ENCODE measurements around the gene PLPP4. TPM values are rescaled to one million over a fixed set of nuclear protein-coding genes. Genes with fewer than 3 reads are reported as not detected.

The PLPP4 gene
- total RNA-seq, 1 donor from 2014 or later: not detected

DNA sequence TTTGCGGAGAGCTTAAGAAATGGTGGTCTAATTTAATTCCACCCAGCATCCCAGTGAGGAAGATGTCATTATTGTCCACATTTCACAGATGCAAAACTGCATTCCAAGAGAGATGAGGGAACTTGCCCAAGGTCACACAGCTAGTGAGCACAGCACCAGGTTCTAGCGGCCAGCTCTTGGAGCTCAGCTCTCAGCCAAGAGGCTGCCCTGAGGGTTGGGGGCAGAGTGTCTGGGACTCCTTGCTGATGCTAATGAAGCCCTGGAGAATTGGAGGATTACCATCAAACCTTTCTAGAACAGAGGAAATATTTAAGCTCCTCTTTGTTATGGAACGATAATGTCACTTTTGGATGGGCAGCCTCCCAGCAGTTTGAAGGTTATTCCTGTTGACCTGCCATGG is 48.0 kb downstream of the PLPP4 start:
- no peak overlapping the region for H3K4me3 ChIP-seq
- DNase-seq (no peak), ATAC-seq (no peak)
- intact Hi-C loops (cut with DNase I): no loop called here
- no peaks in the 10 kb centered on the region for H3K36me3 ChIP-seq
- TF ChIP-seq, protein P1, sequence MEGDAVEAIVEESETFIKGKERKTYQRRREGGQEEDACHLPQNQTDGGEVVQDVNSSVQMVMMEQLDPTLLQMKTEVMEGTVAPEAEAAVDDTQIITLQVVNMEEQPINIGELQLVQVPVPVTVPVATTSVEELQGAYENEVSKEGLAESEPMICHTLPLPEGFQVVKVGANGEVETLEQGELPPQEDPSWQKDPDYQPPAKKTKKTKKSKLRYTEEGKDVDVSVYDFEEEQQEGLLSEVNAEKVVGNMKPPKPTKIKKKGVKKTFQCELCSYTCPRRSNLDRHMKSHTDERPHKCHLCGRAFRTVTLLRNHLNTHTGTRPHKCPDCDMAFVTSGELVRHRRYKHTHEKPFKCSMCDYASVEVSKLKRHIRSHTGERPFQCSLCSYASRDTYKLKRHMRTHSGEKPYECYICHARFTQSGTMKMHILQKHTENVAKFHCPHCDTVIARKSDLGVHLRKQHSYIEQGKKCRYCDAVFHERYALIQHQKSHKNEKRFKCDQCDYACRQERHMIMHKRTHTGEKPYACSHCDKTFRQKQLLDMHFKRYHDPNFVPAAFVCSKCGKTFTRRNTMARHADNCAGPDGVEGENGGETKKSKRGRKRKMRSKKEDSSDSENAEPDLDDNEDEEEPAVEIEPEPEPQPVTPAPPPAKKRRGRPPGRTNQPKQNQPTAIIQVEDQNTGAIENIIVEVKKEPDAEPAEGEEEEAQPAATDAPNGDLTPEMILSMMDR (IDR thresholded peaks at IDR 0.05): no peak
- H3K9me3 ChIP-seq: no peaks in the 10 kb centered on the region
- H3K4me1 ChIP-seq: no peaks in the 10 kb centered on the region
- no peaks in the 10 kb centered on the region for H3K27me3 ChIP-seq (ENCODE audit: low read depth)
- H3K27ac ChIP-seq: no peak overlapping the region

DNA sequence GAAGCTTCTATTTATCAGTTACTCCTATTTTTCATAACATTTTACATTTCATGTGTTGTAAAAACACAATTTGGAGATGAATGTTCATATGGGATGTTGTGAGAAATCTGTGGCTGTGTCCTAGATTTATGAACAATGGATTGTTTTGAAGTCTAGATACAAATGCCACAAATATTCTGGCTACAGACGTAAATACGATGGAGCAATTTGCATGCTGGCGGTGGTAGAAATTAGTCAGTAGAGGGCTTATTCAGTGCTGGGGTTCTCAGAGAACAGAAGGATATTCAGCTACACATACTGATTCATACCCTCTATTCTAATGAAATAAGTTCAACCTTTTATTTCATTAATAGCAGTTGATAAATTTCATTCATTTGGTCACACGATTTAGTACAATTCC is 48.8 kb downstream of the PLPP4 start:
- ATAC-seq: no peak
- intact Hi-C loops (cut with DNase I): no loop called here

DNA sequence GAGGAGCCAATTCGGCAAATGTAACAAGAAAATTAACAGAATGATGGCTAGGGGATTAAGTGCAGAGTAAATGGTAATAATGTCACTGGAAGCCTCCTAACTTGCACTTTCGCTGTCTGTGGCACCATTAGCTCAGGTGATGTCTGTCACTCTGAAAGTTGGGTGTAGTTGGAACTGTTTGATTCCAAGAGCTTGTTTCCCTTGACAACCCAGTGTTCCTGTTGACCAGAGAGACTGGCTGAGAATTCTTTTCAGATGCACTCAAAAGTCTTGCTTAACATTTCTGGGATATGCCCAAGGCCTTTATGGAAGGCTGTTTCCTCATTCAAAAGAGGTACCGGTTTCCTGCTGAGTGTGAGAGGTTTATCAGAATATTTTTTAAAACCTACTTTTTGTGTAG is 49.6 kb downstream of the PLPP4 start:
- DNase-seq (no peak), ATAC-seq (no peak)
- Histone ChIP-seq H3K4me1 (no peaks in the 10 kb centered on the region), H3K27ac (no peak overlapping the region), H3K27me3 (ENCODE audit: low read depth) (no peaks in the 10 kb centered on the region), H3K4me3 (no peak overlapping the region), H3K36me3 (no peaks in the 10 kb centered on the region), H3K9me3 (no peaks in the 10 kb centered on the region)
- intact Hi-C loops (cut with DNase I): no loop called here
- TF ChIP-seq, protein P1 (IDR thresholded peaks at IDR 0.05): no peak

More for the DNA sequence above, 48.8 kb downstream of the PLPP4 start:
- H3K36me3 ChIP-seq: no peaks in the 10 kb centered on the region
- no peaks in the 10 kb centered on the region for H3K9me3 ChIP-seq
- TF ChIP-seq, protein P1 (IDR thresholded peaks at IDR 0.05): no peak
- H3K4me1 ChIP-seq: no peaks in the 10 kb centered on the region
- DNase-seq: no peak
- no peak overlapping the region for H3K4me3 ChIP-seq
- H3K27ac ChIP-seq: no peak overlapping the region
- H3K27me3 ChIP-seq (ENCODE audit: low read depth): no peaks in the 10 kb centered on the region

DNA sequence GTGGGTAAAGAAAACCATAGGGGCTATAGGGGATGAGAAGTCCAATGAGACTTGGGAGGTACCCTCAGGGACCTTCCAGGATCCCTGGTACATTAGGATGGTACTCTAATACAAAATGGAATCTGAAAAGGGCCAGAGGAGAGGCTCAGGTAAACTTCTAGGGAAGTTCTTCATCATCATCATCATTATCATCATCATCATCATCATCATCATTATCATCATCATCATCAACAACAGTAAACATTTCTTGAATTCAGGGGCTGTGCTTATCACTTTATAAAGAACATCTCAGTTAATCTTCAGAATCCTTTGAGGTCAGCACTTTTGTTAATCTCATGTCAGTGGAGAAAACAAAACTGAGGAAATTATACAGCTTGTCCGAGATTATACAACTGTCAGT is 50.1 kb downstream of the PLPP4 start:
- Histone ChIP-seq H3K4me3 (no peak overlapping the region), H3K27me3 (ENCODE audit: low read depth) (no peaks in the 10 kb centered on the region), H3K4me1 (no peaks in the 10 kb centered on the region), H3K36me3 (no peaks in the 10 kb centered on the region), H3K27ac (no peak overlapping the region), H3K9me3 (no peaks in the 10 kb centered on the region)
- intact Hi-C loops (cut with DNase I): no loop called here
- DNase-seq: no peak
- TF ChIP-seq, protein P1 (IDR thresholded peaks at IDR 0.05): no peak
- no peak for ATAC-seq

DNA sequence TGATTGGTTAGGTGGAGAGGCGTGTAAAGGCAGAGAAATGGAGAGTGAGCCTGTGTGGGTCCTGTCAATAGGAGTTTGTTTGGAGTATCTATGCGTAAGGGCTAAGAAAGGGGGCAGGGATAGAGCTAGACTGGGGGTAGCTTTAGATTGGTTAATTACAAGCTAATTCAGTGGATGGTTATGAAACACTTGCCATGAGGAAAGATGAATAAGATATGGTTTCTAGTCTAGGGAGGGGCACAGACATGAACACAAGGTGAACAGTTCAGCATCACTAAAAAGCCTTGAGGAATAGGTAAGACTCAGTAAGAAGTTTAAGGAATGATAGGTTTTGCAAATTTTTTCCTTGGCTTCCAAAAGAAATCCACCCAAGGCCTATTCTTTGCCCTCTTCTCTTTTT is 50.6 kb downstream of the PLPP4 start:
- Histone ChIP-seq H3K27ac (no peak overlapping the region), H3K27me3 (ENCODE audit: low read depth) (no peaks in the 10 kb centered on the region), H3K36me3 (no peaks in the 10 kb centered on the region), H3K9me3 (no peaks in the 10 kb centered on the region), H3K4me1 (no peaks in the 10 kb centered on the region), H3K4me3 (no peak overlapping the region)
- TF ChIP-seq, protein P1 (IDR thresholded peaks at IDR 0.05): no peak
- intact Hi-C loops (cut with DNase I): no loop called here
- DNase-seq (no peak), ATAC-seq (no peak)

DNA sequence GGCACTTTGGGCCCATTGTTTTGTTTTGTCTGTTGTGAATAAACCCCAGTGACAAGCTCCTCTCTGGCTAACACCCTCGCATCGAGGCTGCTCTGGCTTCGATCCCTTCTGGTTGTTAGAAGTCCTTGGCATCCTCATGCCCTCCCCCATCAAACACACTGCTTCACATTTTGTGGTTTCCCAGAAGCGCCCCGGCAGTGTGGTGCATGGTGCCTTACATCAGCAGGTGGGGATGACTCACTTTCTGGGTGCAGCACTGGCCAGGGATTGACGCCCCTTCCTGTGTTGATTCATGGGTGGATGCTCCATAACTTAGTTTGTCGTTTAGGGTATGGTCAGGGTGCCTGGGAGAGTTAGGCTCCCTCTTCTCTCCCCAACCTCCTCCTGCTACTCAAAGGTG is 51.4 kb downstream of the PLPP4 start:
- no peaks in the 10 kb centered on the region for H3K36me3 ChIP-seq
- TF ChIP-seq, protein P1 (IDR thresholded peaks at IDR 0.05): no peak
- DNase-seq: no peak

More for the DNA sequence above, 51.4 kb downstream of the PLPP4 start:
- intact Hi-C loops (cut with DNase I): no loop called here
- Histone ChIP-seq H3K27me3 (ENCODE audit: low read depth) (no peaks in the 10 kb centered on the region), H3K27ac (no peak overlapping the region), H3K4me1 (no peaks in the 10 kb centered on the region), H3K9me3 (no peaks in the 10 kb centered on the region), H3K4me3 (no peak overlapping the region)
- no peak for ATAC-seq
